ENCODE data around the gene SYNE4.

Gene SYNE4

GRCh38 chr19:35966771-35967170 lies 41.8 kb downstream of the SYNE4 start:
- POLR2A ChIA-PET = interaction anchor here (1.1 to 1.4 kb wide), 2 partner anchors 9 to 21 kb away, joined by 3 read pairs; no protein-coding TSS in a partner anchor
- no peaks in the 10 kb centered on the region for H3K4me1 ChIP-seq (ENCODE audit: control insufficient read depth, insufficient read depth, low read length)
- no peak overlapping the region for H3K27ac ChIP-seq (ENCODE audit: extremely low read depth, low read depth, low read length)
- no peaks in the 10 kb centered on the region; a peak in 1 of 3 replicates for H3K36me3 ChIP-seq (ENCODE audit: control insufficient read depth in 2 of 2, insufficient read depth in 1 of 2, low read length in 2 of 2)
- H3K9me3 ChIP-seq (ENCODE audit: control insufficient read depth, insufficient read depth, low read depth, low read length) = no peaks in the 10 kb centered on the region
- TF ChIP-seq PATZ1 (tag by site-specific recombination; IDR thresholded peaks at IDR 0.05) = no peak
- CTCF ChIA-PET = interaction anchor here (0.5 to 1.7 kb wide), 3 partner anchors 9 to 15 kb away, joined by 4 to 9 read pairs (median 4); no protein-coding TSS in a partner anchor
- no peak overlapping the region for H3K4me3 ChIP-seq (ENCODE audit: low read depth, low read length)

GRCh38 chr19:35963514-35963913 lies 45.1 kb downstream of the SYNE4 start:
- Histone ChIP-seq H3K36me3 (ENCODE audit: control insufficient read depth in 2 of 2, insufficient read depth in 1 of 2, low read length in 2 of 2) (no peaks in the 10 kb centered on the region; a peak in 1 of 3 replicates), H3K27ac (ENCODE audit: extremely low read depth, low read depth, low read length) (no peak overlapping the region), H3K4me3 (ENCODE audit: low read depth, low read length) (no peak overlapping the region), H3K9me3 (ENCODE audit: control insufficient read depth, insufficient read depth, low read depth, low read length) (no peaks in the 10 kb centered on the region), H3K4me1 (ENCODE audit: control insufficient read depth, insufficient read depth, low read length) (peaks cover 8% of the 10 kb centered on the region)
- ChIA-PET POLR2A (no interaction called here), CTCF (interaction anchor here (0.6 to 2.2 kb wide), 4 partner anchors 9 to 143 kb away, joined by 3 to 6 read pairs (median 4); no protein-coding TSS in a partner anchor)
- TF ChIP-seq ELK4 (IDR thresholded peaks at IDR 0.05; ENCODE audit: borderline replicate concordance, low read depth, low read length) = no peak
- TF ChIP-seq REST (tag by site-specific recombination; IDR thresholded peaks at IDR 0.05) = peak; percentile 100

GRCh38 chr19:35960432-35960972 lies 48.1 kb downstream of the SYNE4 start:
- no peak for TF ChIP-seq ZBTB17 (tag by site-specific recombination; IDR thresholded peaks at IDR 0.05)
- TF ChIP-seq MYNN (tag by site-specific recombination; IDR thresholded peaks at IDR 0.05; ENCODE audit: borderline replicate concordance) = peak; percentile 79
- 0 out of 2 replicates have a peak, but pooled peaks have one; percentile 10 for TF ChIP-seq KLF17 (tag by site-specific recombination; IDR thresholded peaks at IDR 0.05)
- TF ChIP-seq ZNF280D (tag by site-specific recombination; IDR thresholded peaks at IDR 0.05) = peak; percentile 80; the same call in 1 of the 2 replicates
- 0 out of 2 replicates have a peak, but pooled peaks have one; percentile 40 for TF ChIP-seq ZNF580 (tag by site-specific recombination; IDR thresholded peaks at IDR 0.05)
- peak; percentile 100 for TF ChIP-seq ZNF623 (tag by site-specific recombination; IDR thresholded peaks at IDR 0.05)
- H3K36me3 ChIP-seq (ENCODE audit: control insufficient read depth in 2 of 2, insufficient read depth in 1 of 2, low read length in 2 of 2) = no peaks in the 10 kb centered on the region; a peak in 1 of 3 replicates
- CTCF ChIA-PET = interaction anchor here (0.6 to 1.8 kb wide), 2 partner anchors 10 to 11 kb away, joined by 4 to 7 read pairs; no protein-coding TSS in a partner anchor
- no peak overlapping the region for H3K4me3 ChIP-seq (ENCODE audit: low read depth, low read length)
- peaks cover 8% of the 10 kb centered on the region for H3K4me1 ChIP-seq (ENCODE audit: control insufficient read depth, insufficient read depth, low read length)
- no peak overlapping the region for H3K27ac ChIP-seq (ENCODE audit: extremely low read depth, low read depth, low read length)
- POLR2A ChIA-PET = no interaction called here
- no peaks in the 10 kb centered on the region for H3K9me3 ChIP-seq (ENCODE audit: control insufficient read depth, insufficient read depth, low read depth, low read length)

Data from HEK293 (cell line).